HG02943 (cell line): ENCODE data around the gene GNL1.
A peak's percentile ranks its signal among the peaks of the same experiment; 100 is the strongest.
"Not testable (repeated sequence)": the region's sequence is repeated elsewhere in the genome, so short reads cannot be mapped to it uniquely, and the experiment has no call there.

Experiments used
- ATAC-seq: cut with Tn5 transposase; IDR thresholded peaks from one replicate; pipeline ENCODE4 v1.9.1; 2021; ENCODE audit warnings: mild to moderate bottlenecking, low read depth, moderate library complexity; ENCODE audit not compliant: unreplicated experiment

Gene GNL1

GRCh38 chr6:30556066-30556905, at the start of gene GNL1:
Gene GNL1, minus strand, starts transcription at chr6:30556489. Its CDS starts 286 bp downstream, at chr6:30556203.
- ATAC-seq, result peak; percentile 64

- ATAC-seq, result no peak
These were observed 47.7 kb upstream of the GNL1 start for GRCh38 chr6:30603961-30604360.

- ATAC-seq, result no peak
These were observed 45.7 kb upstream of the GNL1 start for GRCh38 chr6:30601815-30602641.

GRCh38 chr6:30601436-30601814, 45.1 kb upstream of the GNL1 start:
- no peak for ATAC-seq

GRCh38 chr6:30600451-30600961, 44.2 kb upstream of the GNL1 start:
- ATAC-seq, result no peak

- no peak for ATAC-seq
These were observed 43.5 kb upstream of the GNL1 start for GRCh38 chr6:30599625-30600324.

- no peak for ATAC-seq
These were observed 42.8 kb upstream of the GNL1 start for GRCh38 chr6:30598912-30599624.

GRCh38 chr6:30597315-30598144, 41.2 kb upstream of the GNL1 start:
- not testable (repeated sequence) for ATAC-seq

GRCh38 chr6:30592287-30592686, 36.0 kb upstream of the GNL1 start:
- no peak for ATAC-seq

GRCh38 chr6:30591008-30591407, 34.7 kb upstream of the GNL1 start:
- no peak for ATAC-seq

- no peak for ATAC-seq
These were observed 34.2 kb upstream of the GNL1 start for GRCh38 chr6:30590509-30590908.

- no peak for ATAC-seq
These were observed 33.6 kb upstream of the GNL1 start for GRCh38 chr6:30589754-30590358.

GRCh38 chr6:30583921-30584320, 27.6 kb upstream of the GNL1 start:
- no peak for ATAC-seq

- no peak for ATAC-seq
These were observed 21.8 kb upstream of the GNL1 start for GRCh38 chr6:30578051-30578450.

GRCh38 chr6:30573113-30573512, 16.8 kb upstream of the GNL1 start:
- ATAC-seq, result no peak

- ATAC-seq, result no peak
These were observed 15.9 kb upstream of the GNL1 start for GRCh38 chr6:30572148-30572547.

- no peak for ATAC-seq
These were observed 15.4 kb upstream of the GNL1 start for GRCh38 chr6:30571762-30572082.

GRCh38 chr6:30571075-30571761, 14.9 kb upstream of the GNL1 start, which contains the start of gene ABCF1:
Gene ABCF1, plus strand, starts transcription at chr6:30571442. Its CDS starts 46 bp downstream, at chr6:30571488.
- ATAC-seq, result peak; percentile 85
